HK-2 (cell line): ENCODE measurements around the gene PKD1L1.
"Not testable (repeated sequence)": the region's sequence is repeated elsewhere in the genome, so short reads cannot be mapped to it uniquely, and the experiment has no call there.

Experiments used
- DNase-seq: peaks from one replicate; pipeline ENCODE4 v3.0.0-alpha.2; 2018; ENCODE audit not compliant: unreplicated experiment

The PKD1L1 gene

GRCh38 chr7:47818796-47819606, 129.3 kb downstream of the PKD1L1 start:
- peak; percentile 56 for DNase-seq

GRCh38 chr7:47817917-47818316, 130.3 kb downstream of the PKD1L1 start:
- no peak for DNase-seq

GRCh38 chr7:47816647-47817046, 131.6 kb downstream of the PKD1L1 start:
- DNase-seq = no peak

GRCh38 chr7:47815867-47816266, 132.4 kb downstream of the PKD1L1 start:
- DNase-seq = no peak

- no peak for DNase-seq
Observed at GRCh38 chr7:47814905-47815613, 133.2 kb downstream of the PKD1L1 start.

GRCh38 chr7:47813620-47814260, 134.5 kb downstream of the PKD1L1 start:
- DNase-seq = no peak

GRCh38 chr7:47812429-47813136, 135.7 kb downstream of the PKD1L1 start:
- no peak for DNase-seq

- DNase-seq = no peak
Observed at GRCh38 chr7:47811632-47812380, 136.5 kb downstream of the PKD1L1 start.

GRCh38 chr7:47809387-47809786, 138.9 kb downstream of the PKD1L1 start:
- no peak for DNase-seq

- no peak for DNase-seq
Observed at GRCh38 chr7:47808321-47808720, 139.9 kb downstream of the PKD1L1 start.

GRCh38 chr7:47807756-47808155, 140.5 kb downstream of the PKD1L1 start:
- DNase-seq = no peak

GRCh38 chr7:47807126-47807525, 141.1 kb downstream of the PKD1L1 start:
- no peak for DNase-seq

- no peak for DNase-seq
Observed at GRCh38 chr7:47806701-47807103, 141.6 kb downstream of the PKD1L1 start.

- no peak for DNase-seq
Observed at GRCh38 chr7:47804767-47805545, 143.3 kb downstream of the PKD1L1 start.

GRCh38 chr7:47803846-47804245, 144.4 kb downstream of the PKD1L1 start:
- no peak for DNase-seq

- no peak for DNase-seq
Observed at GRCh38 chr7:47803025-47803424, 145.2 kb downstream of the PKD1L1 start.

- DNase-seq = no peak
Observed at GRCh38 chr7:47801423-47801822, 146.8 kb downstream of the PKD1L1 start.

GRCh38 chr7:47799524-47799923, 148.7 kb downstream of the PKD1L1 start:
- no peak for DNase-seq

- DNase-seq = no peak
Observed at GRCh38 chr7:47796347-47796746, 151.9 kb downstream of the PKD1L1 start.

- DNase-seq = no peak
Observed at GRCh38 chr7:47795631-47796030, 152.6 kb downstream of the PKD1L1 start.

GRCh38 chr7:47795126-47795525, 153.1 kb downstream of the PKD1L1 start:
- DNase-seq = not testable (repeated sequence)
